HL-60/S4 treated with retinoic acid at 250 ng/mL for 4 days and 3 days (cell line): ENCODE results near the gene CDK5R2.

Experiments
- in situ Hi-C: fragments of 300-500 bp; cut with MboI; formaldehyde crosslinking; loops from 2 replicates; pipeline ENCODE4 v1.7.0; 2022; ENCODE audit warnings: low sequenced_read_pairs

CDK5R2 gene

DNA sequence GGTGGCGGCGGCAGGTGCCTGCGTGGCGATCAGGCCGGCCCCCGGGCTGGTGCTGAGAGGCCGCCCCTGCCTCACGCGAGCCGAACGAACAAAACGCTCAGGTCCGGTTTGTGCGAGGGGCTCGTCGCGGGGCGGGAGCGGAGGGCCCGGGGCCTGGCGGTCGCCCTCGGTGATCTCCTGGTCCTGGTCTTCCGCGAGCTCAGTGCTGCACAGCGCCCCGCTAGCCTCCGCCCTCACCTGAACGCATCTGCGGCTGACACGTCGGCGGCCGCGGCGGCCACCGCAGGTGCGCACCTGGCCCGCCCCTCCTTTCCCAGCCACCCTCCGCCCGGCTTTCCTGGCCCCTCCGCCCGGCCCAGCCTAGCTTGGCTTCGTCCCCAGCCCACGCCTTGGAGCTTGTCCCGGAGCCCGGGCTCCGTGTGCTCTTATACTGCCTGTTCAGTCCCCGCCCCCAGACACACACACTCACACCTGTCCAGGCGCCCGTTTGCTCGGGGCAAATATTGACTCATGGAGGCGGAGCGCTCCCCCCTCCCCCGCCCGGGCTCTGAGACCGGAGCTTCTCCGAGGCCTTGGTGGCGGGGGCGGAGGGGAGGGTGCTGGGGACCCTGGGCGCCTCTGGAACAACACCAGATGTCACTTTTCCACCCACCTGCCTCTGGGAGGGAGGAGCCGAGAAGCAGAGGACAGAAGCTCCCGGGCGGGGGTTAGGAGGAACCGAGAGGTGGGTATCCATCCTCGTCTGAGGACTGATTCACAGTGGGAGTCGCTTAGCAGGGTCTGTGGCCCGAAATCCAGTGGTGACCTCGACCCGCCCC, 42.3 kb downstream of the CDK5R2 start:
- in situ Hi-C loops = no loop called here

GRCh38 chr2:219002395-219003266, 43.2 kb downstream of the CDK5R2 start:
- in situ Hi-C loops = no loop called here

DNA sequence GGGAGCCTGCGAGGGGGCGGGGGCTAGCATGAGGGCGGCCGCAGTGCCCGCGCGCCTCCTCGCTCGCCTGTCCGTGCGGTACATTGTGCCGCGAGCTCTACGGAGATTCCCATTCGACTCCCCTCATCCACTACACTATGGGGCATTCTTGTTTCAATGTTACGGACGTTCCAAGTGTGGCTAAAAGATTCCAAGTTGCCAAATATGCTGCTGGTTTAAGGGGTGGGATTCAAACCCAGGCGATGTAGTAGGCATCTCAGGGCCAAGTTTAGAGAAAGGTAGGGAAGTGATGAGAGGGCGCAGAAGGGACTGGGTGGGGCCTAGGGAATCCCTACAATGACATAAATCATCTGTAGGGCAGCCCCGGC, 43.8 kb downstream of the CDK5R2 start:
- in situ Hi-C loops = no loop called here

- in situ Hi-C loops = no loop called here
These were observed 44.5 kb downstream of the CDK5R2 start for GRCh38 chr2:219003979-219004378.

GRCh38 chr2:219009294-219009693, 49.8 kb downstream of the CDK5R2 start:
- in situ Hi-C loops = no loop called here

GRCh38 chr2:219010162-219010756, 50.8 kb downstream of the CDK5R2 start:
- in situ Hi-C loops = no loop called here

- in situ Hi-C loops = no loop called here
These were observed 51.4 kb downstream of the CDK5R2 start for GRCh38 chr2:219010873-219011272.
